Trophoblast cell (in vitro differentiated cells and primary cell): ENCODE results near the gene MPST.

Source experiments
- DNase-seq, 2 donors: peaks; one replicate each; pipeline ENCODE4 v3.0.0-alpha.2; 2016
- H2AFZ ChIP-seq: 2 replicates; pipeline ENCODE4 v1.6.1; 2013; ENCODE audit warnings: low read length, moderate library complexity, mild to moderate bottlenecking; ENCODE audit not compliant: insufficient read depth, poor library complexity
- H2AK5ac ChIP-seq: 2 replicates; pipeline ENCODE4 v1.6.1; 2013; ENCODE audit warnings: mild to moderate bottlenecking, low read length
- H2BK120ac ChIP-seq: 2 replicates; pipeline ENCODE4 v1.6.1; 2013; ENCODE audit warnings: low read length, mild to moderate bottlenecking, moderate library complexity; ENCODE audit not compliant: insufficient read depth, poor library complexity
- H2BK12ac ChIP-seq: 2 replicates; pipeline ENCODE4 v1.6.1; 2013; ENCODE audit warnings: mild to moderate bottlenecking, low read length, moderate library complexity
- H2BK5ac ChIP-seq: 2 replicates; pipeline ENCODE4 v1.6.1; 2013; ENCODE audit warnings: low read length, low read depth, moderate library complexity, mild to moderate bottlenecking; ENCODE audit not compliant: poor library complexity
- H3K14ac ChIP-seq: 2 replicates; pipeline ENCODE4 v1.6.1; 2013; ENCODE audit warnings: mild to moderate bottlenecking, low read length
- H3K18ac ChIP-seq: 2 replicates; pipeline ENCODE4 v1.6.1; 2013; ENCODE audit warnings: mild to moderate bottlenecking, low read length
- H3K23ac ChIP-seq: 2 replicates; pipeline ENCODE4 v1.6.1; 2013; ENCODE audit warnings: low read length
- H3K27ac ChIP-seq: 2 replicates; pipeline ENCODE4 v1.5.1; 2013; ENCODE audit warnings: low read depth, mild to moderate bottlenecking, inconsistent platforms, low read length, moderate library complexity
- H3K27me3 ChIP-seq: 2 replicates; pipeline ENCODE4 v1.6.1; 2013; ENCODE audit warnings: inconsistent platforms, mild to moderate bottlenecking, low read length, moderate library complexity; ENCODE audit not compliant: insufficient read depth
- H3K36me3 ChIP-seq, 2 experiments: 1 replicate in 1 of 2; 2 replicates in 1 of 2; pipeline ENCODE4 v1.6.1; 2013; ENCODE audit warnings: low read length in 2 of 2, mild to moderate bottlenecking in 2 of 2, moderate library complexity in 1 of 2; ENCODE audit not compliant: insufficient read depth in 2 of 2, control insufficient read depth in 1 of 2
- H3K4ac ChIP-seq: 2 replicates; pipeline ENCODE4 v1.6.1; 2013; ENCODE audit warnings: low read depth, mild to moderate bottlenecking, low read length, moderate library complexity
- H3K4me1 ChIP-seq, 2 experiments: 1 replicate in 1 of 2; 2 replicates in 1 of 2; pipeline ENCODE4 v1.6.1; 2013; ENCODE audit warnings: low read length in 2 of 2, mild to moderate bottlenecking in 2 of 2, moderate library complexity in 1 of 2; ENCODE audit not compliant: insufficient read depth in 2 of 2, control insufficient read depth in 1 of 2
- H3K4me2 ChIP-seq: 2 replicates; pipeline ENCODE4 v1.6.1; 2013; ENCODE audit warnings: inconsistent platforms, mild to moderate bottlenecking, low read length, moderate library complexity
- H3K4me3 ChIP-seq: 2 replicates; pipeline ENCODE4 v1.5.1; 2013; ENCODE audit warnings: mild to moderate bottlenecking, low read depth, low read length, inconsistent platforms
- H3K79me1 ChIP-seq: one replicate; pipeline ENCODE4 v1.6.1; 2013; ENCODE audit warnings: low read length
- H3K79me2 ChIP-seq: 2 replicates; pipeline ENCODE4 v1.6.1; 2013; ENCODE audit warnings: low read length, mild to moderate bottlenecking; ENCODE audit not compliant: control insufficient read depth, insufficient read depth, poor library complexity
- H3K9ac ChIP-seq: 2 replicates; pipeline ENCODE4 v1.6.1; 2013; ENCODE audit warnings: mild to moderate bottlenecking, low read length
- H3K9me3 ChIP-seq: 2 replicates; pipeline ENCODE4 v1.6.1; 2013; ENCODE audit warnings: low read depth, mild to moderate bottlenecking, control low read depth, inconsistent platforms, low read length; ENCODE audit not compliant: insufficient read depth
- H4K12ac ChIP-seq: 2 replicates; pipeline ENCODE4 v1.6.1; 2013; ENCODE audit warnings: low read depth, mild to moderate bottlenecking, low read length, moderate library complexity
- H4K8ac ChIP-seq: 2 replicates; pipeline ENCODE4 v1.6.1; 2013; ENCODE audit warnings: low read depth, mild to moderate bottlenecking, low read length, moderate library complexity
- H4K91ac ChIP-seq: one replicate; pipeline ENCODE4 v1.6.1; 2013; ENCODE audit warnings: low read depth, mild to moderate bottlenecking, low read length, moderate library complexity
- WGBS: extraction: QIAGEN DNeasy Blood & Tissue Kit; methylation state at CpG from one replicate; pipeline ENCODE4 v1.1.7; 2013; ENCODE audit warnings: missing lambda C conversion rate; ENCODE audit not compliant: insufficient read length, insufficient coverage; ENCODE audit errors: extremely low coverage; 5-methylcytosine and 5-hydroxymethylcytosine counted together

MPST gene

GRCh38 chr22:37007651-37008050 is 11.9 kb upstream of the MPST start:
- WGBS, result no CpG with 5 or more reads among the region's 2 CpGs
- no peak overlapping the region for H2AFZ ChIP-seq

GRCh38 chr22:37008365-37008764 is 11.2 kb upstream of the MPST start:
- Histone ChIP-seq H3K4me2 (no peak overlapping the region), H2BK5ac (no peak overlapping the region), H3K36me3 (no peaks in the 10 kb centered on the region), H3K27ac (no peak overlapping the region), H4K8ac (no peak overlapping the region), H2AK5ac (no peak overlapping the region), H3K9ac (no peak overlapping the region), H2BK120ac (no peak overlapping the region), H3K18ac (no peak overlapping the region), H3K79me1 (no peaks in the 10 kb centered on the region), H3K79me2 (no peaks in the 10 kb centered on the region), H3K27me3 (no peaks in the 10 kb centered on the region), H3K4me3 (no peak overlapping the region), H3K14ac (no peak overlapping the region), H2AFZ (no peak overlapping the region), H4K12ac (no peak overlapping the region), H3K4me1 (no peaks in the 10 kb centered on the region), H3K23ac (no peak overlapping the region), H4K91ac (no peak overlapping the region), H3K4ac (no peak overlapping the region), H3K9me3 (peaks cover 4% of the 10 kb centered on the region), H2BK12ac (no peak overlapping the region)
- no CpG with 5 or more reads among the region's 2 CpGs for WGBS
- no peak for DNase-seq

More at GRCh38 chr22:37007651-37008050, 11.9 kb upstream of the MPST start:
- Histone ChIP-seq H3K79me1 (no peaks in the 10 kb centered on the region), H3K9ac (no peak overlapping the region), H4K91ac (no peak overlapping the region), H3K4me3 (no peak overlapping the region), H3K18ac (no peak overlapping the region), H3K27me3 (no peaks in the 10 kb centered on the region), H3K23ac (no peak overlapping the region), H2AK5ac (no peak overlapping the region), H4K8ac (no peak overlapping the region), H3K27ac (no peak overlapping the region), H2BK120ac (no peak overlapping the region), H3K9me3 (peaks cover 4% of the 10 kb centered on the region), H3K79me2 (no peaks in the 10 kb centered on the region), H3K36me3 (no peaks in the 10 kb centered on the region), H2BK12ac (no peak overlapping the region), H3K4ac (no peak overlapping the region), H2BK5ac (no peak overlapping the region), H3K14ac (no peak overlapping the region), H3K4me2 (no peak overlapping the region), H3K4me1 (no peaks in the 10 kb centered on the region), H4K12ac (no peak overlapping the region)
- DNase-seq, result no peak

- no CpG with 5 or more reads among the region's 2 CpGs for WGBS
These were observed 10.1 kb upstream of the MPST start for GRCh38 chr22:37009490-37009889.

GRCh38 chr22:37010174-37010573 is 9.4 kb upstream of the MPST start:
- WGBS, result no CpG with 5 or more reads among the region's 4 CpGs
- H3K4ac ChIP-seq, result no peak overlapping the region

More at GRCh38 chr22:37009490-37009889, 10.1 kb upstream of the MPST start:
- no peak overlapping the region for H3K4me3 ChIP-seq
- H2BK5ac ChIP-seq, result no peak overlapping the region
- H3K14ac ChIP-seq, result no peak overlapping the region
- no peaks in the 10 kb centered on the region for H3K27me3 ChIP-seq
- DNase-seq, result no peak
- H4K91ac ChIP-seq, result no peak overlapping the region
- H3K9me3 ChIP-seq, result peaks cover 4% of the 10 kb centered on the region
- no peaks in the 10 kb centered on the region for H3K79me2 ChIP-seq
- H2AK5ac ChIP-seq, result no peak overlapping the region
- H2AFZ ChIP-seq, result no peak overlapping the region
- H3K4ac ChIP-seq, result no peak overlapping the region
- H4K8ac ChIP-seq, result no peak overlapping the region
- H2BK12ac ChIP-seq, result no peak overlapping the region
- no peak overlapping the region for H3K9ac ChIP-seq
- H3K4me1 ChIP-seq, result no peaks in the 10 kb centered on the region
- H3K36me3 ChIP-seq, result no peaks in the 10 kb centered on the region
- H2BK120ac ChIP-seq, result no peak overlapping the region
- H3K27ac ChIP-seq, result no peak overlapping the region
- H3K79me1 ChIP-seq, result no peaks in the 10 kb centered on the region
- H3K23ac ChIP-seq, result no peak overlapping the region
- H3K18ac ChIP-seq, result no peak overlapping the region
- H4K12ac ChIP-seq, result no peak overlapping the region
- no peak overlapping the region for H3K4me2 ChIP-seq

More at GRCh38 chr22:37010174-37010573, 9.4 kb upstream of the MPST start:
- Histone ChIP-seq H3K27me3 (no peaks in the 10 kb centered on the region), H4K12ac (no peak overlapping the region), H3K9me3 (peaks cover 4% of the 10 kb centered on the region), H3K36me3 (no peaks in the 10 kb centered on the region), H3K23ac (no peak overlapping the region), H2AFZ (no peak overlapping the region), H3K79me2 (no peaks in the 10 kb centered on the region), H3K79me1 (no peaks in the 10 kb centered on the region), H3K14ac (no peak overlapping the region), H4K8ac (no peak overlapping the region), H3K4me2 (no peak overlapping the region), H2BK120ac (no peak overlapping the region), H3K18ac (no peak overlapping the region), H3K4me3 (no peak overlapping the region), H2BK5ac (no peak overlapping the region), H3K27ac (no peak overlapping the region), H3K9ac (no peak overlapping the region), H2BK12ac (no peak overlapping the region), H2AK5ac (no peak overlapping the region), H3K4me1 (peaks cover 0 to 4% of the 10 kb centered on the region in 2 experiments), H4K91ac (no peak overlapping the region)
- no peak for DNase-seq
